Lower lobe of right lung (tissue), 2 donors: Measurements from ENCODE around the gene PRDM16. TPM values are rescaled to one million over a fixed set of nuclear protein-coding genes. Genes with fewer than 3 reads are reported as not detected.

ENCODE experiments used
- ATAC-seq, 2 donors: fragments of 200-7000 bp; cut with Tn5 transposase; one replicate each; pipeline ENCODE4 v1.9.1; 2020 to 2022; ENCODE audit warnings: mild to moderate bottlenecking in 2 of 2, moderate library complexity in 2 of 2
- DNase-seq: peaks from one replicate; pipeline ENCODE4 v3.0.0-alpha.2; 2020
- H3K27ac ChIP-seq: fragments of 200-600 bp; one replicate; pipeline ENCODE4 v1.8.0; 2022
- H3K27me3 ChIP-seq: fragments of 200-600 bp; one replicate; pipeline ENCODE4 v1.8.0; 2022; ENCODE audit warnings: low read depth
- H3K36me3 ChIP-seq: fragments of 200-600 bp; one replicate; pipeline ENCODE4 v1.8.0; 2022; ENCODE audit warnings: mild to moderate bottlenecking
- H3K4me1 ChIP-seq: fragments of 200-600 bp; one replicate; pipeline ENCODE4 v1.8.0; 2022
- H3K4me3 ChIP-seq: fragments of 200-600 bp; one replicate; pipeline ENCODE4 v1.8.0; 2022; ENCODE audit warnings: mild to moderate bottlenecking
- H3K9me3 ChIP-seq: fragments of 200-600 bp; one replicate; pipeline ENCODE4 v1.8.0; 2022
- CTCF ChIP-seq: fragments of 200-600 bp; IDR thresholded peaks from one replicate; pipeline ENCODE4 v1.8.0; 2022; ENCODE audit warnings: antibody characterized with exemption, mild to moderate bottlenecking
- intact Hi-C: fragments of 100-400 bp; cut with DNase I; formaldehyde crosslinking; loops from one replicate; pipeline ENCODE4 v1.11.0; 2022
- total RNA-seq: library from RNA; stranded (reverse); fragmentation: NEBNext Ultra II Directional; extraction: Animal tissue kit (Norgen Biotek cat#: 25700); gene quantifications from one replicate; pipeline ENCODE4 v1.2.1, GENCODE V29; 2021
- donor health status: DM: no; HTN: yes; CAD: no; lungs with severe emphysema.

The PRDM16 gene
- total RNA-seq, 1 donor from 2014 or later: 19.2 TPM

- Histone ChIP-seq H3K36me3 (no peaks in the 10 kb centered on the region), H3K4me3 (no peak overlapping the region), H3K27me3 (peaks cover 18% of the 10 kb centered on the region), H3K9me3 (no peaks in the 10 kb centered on the region), H3K4me1 (peaks cover 22% of the 10 kb centered on the region), H3K27ac (no peak overlapping the region)
- intact Hi-C loops: no loop called here
- no peak for TF ChIP-seq CTCF
- ATAC-seq (no peak), DNase-seq (no peak)
Measured at GRCh38 chr1:3183813-3184212, 114.8 kb downstream of the PRDM16 start.

- Histone ChIP-seq H3K4me1 (peaks cover 22% of the 10 kb centered on the region), H3K36me3 (no peaks in the 10 kb centered on the region), H3K9me3 (no peaks in the 10 kb centered on the region), H3K27ac (no peak overlapping the region), H3K27me3 (peaks cover 18% of the 10 kb centered on the region), H3K4me3 (no peak overlapping the region)
- intact Hi-C loops: no loop called here
- ATAC-seq (no peak), DNase-seq (no peak)
- no peak for TF ChIP-seq CTCF
Measured at GRCh38 chr1:3184666-3185065, 115.7 kb downstream of the PRDM16 start.

GRCh38 chr1:3185896-3186525, 117.0 kb downstream of the PRDM16 start:
- no peak for TF ChIP-seq CTCF
- no peak overlapping the region for H3K4me3 ChIP-seq
- intact Hi-C loops: no loop called here

DNA sequence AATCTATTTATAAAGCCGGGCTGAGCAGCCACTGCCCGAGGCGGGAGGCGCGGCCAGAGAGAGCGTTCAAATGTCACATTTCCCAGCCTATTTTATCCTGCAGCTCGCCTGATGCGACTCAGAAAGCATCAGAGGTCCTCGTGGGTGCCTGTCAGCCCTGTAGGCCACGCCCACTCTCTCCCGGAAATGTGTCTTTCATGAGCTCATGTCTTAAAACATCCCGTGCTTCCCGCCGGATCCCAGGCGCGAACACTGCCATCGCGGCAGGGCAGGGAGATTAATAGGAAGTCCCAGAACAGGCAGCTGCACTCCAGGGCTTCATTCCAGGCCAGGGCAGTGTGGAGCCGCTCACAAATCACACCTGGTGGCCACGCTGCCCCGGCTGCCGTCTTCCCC, 117.5 kb downstream of the PRDM16 start:
- peak; percentile 77 for DNase-seq
- ATAC-seq: peak; percentile 7 to 33
- Histone ChIP-seq H3K4me1 (peaks cover 36% of the 10 kb centered on the region), H3K4me3 (no peak overlapping the region), H3K9me3 (no peaks in the 10 kb centered on the region), H3K36me3 (no peaks in the 10 kb centered on the region), H3K27ac (peak overlapping the region; percentile 74), H3K27me3 (peaks cover 18% of the 10 kb centered on the region)
- no peak for TF ChIP-seq CTCF
- intact Hi-C loops: no loop called here

More at GRCh38 chr1:3185896-3186525, 117.0 kb downstream of the PRDM16 start:
- Histone ChIP-seq H3K27me3 (peaks cover 18% of the 10 kb centered on the region), H3K9me3 (no peaks in the 10 kb centered on the region), H3K36me3 (no peaks in the 10 kb centered on the region), H3K27ac (no peak overlapping the region), H3K4me1 (peaks cover 31% of the 10 kb centered on the region)
- ATAC-seq (no peak), DNase-seq (no peak)

DNA sequence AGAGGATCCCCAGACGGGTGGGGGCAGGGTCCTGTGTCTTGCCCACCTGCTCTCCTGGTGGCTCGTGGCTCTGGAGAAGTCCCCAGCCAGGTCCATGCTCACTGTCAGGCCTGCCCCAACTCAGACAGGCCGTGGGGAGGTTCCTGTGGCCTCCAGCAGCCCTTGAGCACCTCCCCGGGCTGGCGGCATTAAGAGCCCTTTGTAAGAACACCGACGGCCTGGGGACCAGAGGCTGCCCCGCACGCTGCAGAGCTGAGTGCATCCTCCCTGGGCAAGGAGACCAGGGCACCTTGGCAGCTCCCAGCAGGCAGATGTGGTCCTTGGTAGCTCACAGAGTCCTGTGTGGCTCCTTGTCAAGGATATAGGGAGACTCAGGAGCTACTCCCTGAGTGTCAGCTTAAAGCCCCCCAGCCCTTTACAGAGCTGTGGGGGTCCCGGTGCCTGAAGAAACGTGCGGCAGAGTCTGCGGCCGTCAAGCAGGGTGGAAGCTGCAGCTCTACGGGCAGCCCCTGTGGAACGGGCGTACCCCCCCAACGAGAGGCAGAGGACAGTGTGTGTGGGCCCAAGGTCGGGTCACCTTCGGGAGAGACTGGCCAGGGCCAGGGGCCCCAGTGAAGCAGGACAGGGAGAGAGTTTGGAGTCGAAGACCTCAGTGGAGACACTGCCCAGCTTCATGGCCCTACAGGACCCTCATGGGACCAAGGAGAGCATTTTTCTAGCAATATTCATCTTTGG, 118.6 kb downstream of the PRDM16 start:
- ATAC-seq (peak; percentile 40 to 52), DNase-seq (no peak)
- peaks cover 18% of the 10 kb centered on the region for H3K27me3 ChIP-seq
- no peaks in the 10 kb centered on the region for H3K36me3 ChIP-seq
- H3K4me1 ChIP-seq: peaks cover 37% of the 10 kb centered on the region
- TF ChIP-seq CTCF: no peak
- H3K27ac ChIP-seq: peak overlapping the region; percentile 74
- no peaks in the 10 kb centered on the region for H3K9me3 ChIP-seq
- intact Hi-C loops: no loop called here
- peak overlapping the region; percentile 27 for H3K4me3 ChIP-seq
